Measurements from ENCODE around the gene PLEKHM2. TPM values are rescaled to one million over a fixed set of nuclear protein-coding genes. Genes with fewer than 3 reads are reported as not detected.
A peak's percentile ranks its signal among the peaks of the same experiment; 100 is the strongest.

The PLEKHM2 gene
- total RNA-seq, 8 experiments from 2014 or later: 23.7 to 45.7 (median 33.4) TPM

DNA sequence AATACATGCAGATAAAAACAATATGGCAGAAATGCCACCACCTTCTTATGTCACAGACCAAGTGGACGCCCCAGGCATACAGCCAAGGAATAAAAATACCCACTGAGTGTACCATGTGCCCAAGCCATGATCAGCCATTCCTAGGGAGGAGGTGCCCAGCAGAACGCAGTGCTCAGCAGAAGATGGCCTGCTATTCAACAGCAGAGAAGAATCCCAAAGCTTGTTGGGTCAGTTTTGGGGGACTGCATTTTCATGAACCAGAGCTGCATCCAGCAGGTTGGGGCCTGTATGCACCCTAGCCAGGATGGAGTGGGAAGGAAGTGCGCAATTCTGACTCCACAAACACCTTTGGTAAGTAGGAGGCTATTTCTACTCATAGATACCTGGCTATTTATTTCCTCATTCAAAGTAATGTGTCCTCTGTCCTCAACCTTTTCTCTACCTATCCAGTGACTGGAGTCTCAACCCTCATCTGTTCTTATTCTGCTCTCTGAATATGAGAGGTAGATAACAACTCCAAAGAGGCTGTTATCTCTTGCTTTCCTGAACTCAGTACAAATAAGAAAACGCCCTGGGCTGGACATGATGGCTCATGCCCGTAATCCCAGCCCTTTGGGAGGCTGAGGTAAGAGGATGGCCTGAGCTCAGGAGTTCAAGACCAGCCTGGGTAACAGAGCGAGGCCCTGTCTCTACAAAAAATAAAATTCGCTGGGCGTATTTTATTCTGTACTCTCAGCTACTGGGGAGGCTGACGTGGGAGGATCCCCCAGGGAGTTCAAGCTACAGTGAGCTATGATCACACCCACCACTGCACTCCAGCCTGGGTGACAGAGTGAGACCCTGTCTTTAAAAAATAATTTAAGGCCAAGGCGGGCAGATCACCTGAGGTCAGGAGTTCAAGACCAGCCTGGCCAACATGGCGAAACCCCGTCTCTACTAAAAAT is 2.5 kb upstream of the PLEKHM2 start:
- Histone ChIP-seq H3K4me1 (replicated peaks in 1 of 2) (peaks cover 8 to 14% of the 10 kb centered on the region in 2 donors), H3K27ac (no peak overlapping the region), H3K4me3 (no peak overlapping the region)
- in situ Hi-C loops (cut with MboI; ENCODE audit: low pct_unique_long_range_greater_than_20kb in 2 of 9, low sequenced_read_pairs in 9 of 9, unreplicated experiment in 9 of 9): no loop called here
- WGBS, 10 experiments: 73 to 100% (median 91%) methylated on average over 2 to 11 of the region's 12 CpGs; no CpG with 5 or more reads in 1 of the 10 experiments
- ATAC-seq (replicated peaks in 6 of 8): peak in 1 of 8 experiments; percentile 2

GRCh38 chr1:15682936-15683341 is 1.2 kb upstream of the PLEKHM2 start:
- no peak overlapping the region for H3K27ac ChIP-seq

DNA sequence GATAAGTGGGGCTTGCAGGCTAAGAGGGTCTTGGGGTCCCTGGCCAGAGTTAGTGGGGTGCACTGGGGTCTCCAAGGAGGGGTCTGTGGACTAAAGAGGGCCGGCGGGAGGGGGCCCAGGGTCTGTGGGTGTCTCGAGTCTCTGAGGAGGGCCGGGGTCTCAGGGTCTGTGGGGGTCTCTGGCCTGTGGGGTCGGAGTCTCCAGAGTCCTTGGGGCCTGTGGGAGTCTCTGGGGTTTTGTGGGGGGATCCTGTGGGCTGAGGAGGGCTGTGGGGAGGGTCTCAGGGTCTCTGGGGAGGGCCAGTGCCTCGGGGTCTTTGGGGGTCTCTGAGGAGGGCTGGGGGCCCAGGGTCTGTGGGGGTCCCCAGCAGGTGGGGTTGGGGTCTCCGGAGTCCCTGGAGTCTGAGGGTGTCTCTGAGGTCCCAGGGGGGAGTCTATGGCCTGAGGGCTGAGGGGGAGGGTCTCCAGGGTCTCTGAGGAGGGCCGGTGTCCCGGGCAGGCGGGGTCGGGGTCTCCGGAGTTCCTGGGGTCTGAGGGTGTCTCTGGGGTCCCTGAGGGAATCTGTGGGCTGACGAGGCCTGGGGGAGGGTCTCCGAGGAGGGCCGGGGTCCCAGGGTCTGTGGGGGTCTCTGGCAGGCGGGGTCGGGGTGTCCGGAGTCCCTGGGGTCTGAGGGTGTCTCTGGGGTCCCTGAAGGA is 628 bp upstream of the PLEKHM2 start:
- WGBS, 10 experiments: no CpG with 5 or more reads among the region's 18 CpGs
- peak overlapping the region; percentile 54 to 95 (median 87) for H3K4me3 ChIP-seq
- ATAC-seq (replicated peaks in 6 of 8): peak in 2 of 8 experiments; percentile 18 to 20
- in situ Hi-C loops (cut with MboI; ENCODE audit: low pct_unique_long_range_greater_than_20kb in 2 of 9, low sequenced_read_pairs in 9 of 9, unreplicated experiment in 9 of 9): no loop called here
- peak overlapping the region; percentile 74 to 90 for H3K27ac ChIP-seq
- H3K4me1 ChIP-seq (replicated peaks in 1 of 2): peaks cover 8 to 14% of the 10 kb centered on the region in 2 donors

More at GRCh38 chr1:15682936-15683341, 1.2 kb upstream of the PLEKHM2 start:
- 70 to 100% (median 90%) methylated on average over 1 to 2 of the region's 4 CpGs; no CpG with 5 or more reads in 6 of the 10 experiments for WGBS, 10 experiments
- peak in 1 of 8 experiments; percentile 3 for ATAC-seq (replicated peaks in 6 of 8)
- Histone ChIP-seq H3K4me3 (no peak overlapping the region), H3K4me1 (replicated peaks in 1 of 2) (peaks cover 8 to 14% of the 10 kb centered on the region in 2 donors)
- in situ Hi-C loops (cut with MboI; ENCODE audit: low pct_unique_long_range_greater_than_20kb in 2 of 9, low sequenced_read_pairs in 9 of 9, unreplicated experiment in 9 of 9): no loop called here

- Histone ChIP-seq H3K4me3 (peak overlapping the region; percentile 54 to 95 (median 87)), H3K4me1 (replicated peaks in 1 of 2) (peaks cover 8 to 14% of the 10 kb centered on the region in 2 donors), H3K27ac (peak overlapping the region; percentile 74 to 90)
- in situ Hi-C loops (cut with MboI; ENCODE audit: low pct_unique_long_range_greater_than_20kb in 2 of 9, low sequenced_read_pairs in 9 of 9, unreplicated experiment in 9 of 9): no loop called here
- ATAC-seq (replicated peaks in 6 of 8): peak; percentile 5 to 73 (median 66)
- WGBS, 10 experiments: 0 to 40% (median 0%) methylated on average over 1 to 5 of the region's 72 CpGs; no CpG with 5 or more reads in 3 of the 10 experiments
Observed at GRCh38 chr1:15684468-15685291, 560 bp downstream of the PLEKHM2 start.

- H3K4me3 ChIP-seq: peak overlapping the region in 4 of 5 donors; percentile 54 to 94 (median 86)
- H3K27ac ChIP-seq: no peak overlapping the region
- no peak for ATAC-seq (replicated peaks in 6 of 8)
- peaks cover 8 to 14% of the 10 kb centered on the region in 2 donors for H3K4me1 ChIP-seq (replicated peaks in 1 of 2)
- in situ Hi-C loops (cut with MboI; ENCODE audit: low pct_unique_long_range_greater_than_20kb in 2 of 9, low sequenced_read_pairs in 9 of 9, unreplicated experiment in 9 of 9): no loop called here
- WGBS, 10 experiments: 10 to 96% (median 76%) methylated on average over 1 to 4 of the region's 4 CpGs
Observed at GRCh38 chr1:15685820-15686219, 1.7 kb downstream of the PLEKHM2 start.

GRCh38 chr1:15687446-15687845 is 3.3 kb downstream of the PLEKHM2 start:
- H3K27ac ChIP-seq: no peak overlapping the region
- in situ Hi-C loops (cut with MboI; ENCODE audit: low pct_unique_long_range_greater_than_20kb in 2 of 9, low sequenced_read_pairs in 9 of 9, unreplicated experiment in 9 of 9): no loop called here
- H3K4me1 ChIP-seq (replicated peaks in 1 of 2): peaks cover 8 to 14% of the 10 kb centered on the region in 2 donors
- H3K4me3 ChIP-seq: no peak overlapping the region
- WGBS, 10 experiments: 57 to 100% (median 98%) methylated on average over 1 to 2 of the region's 2 CpGs; no CpG with 5 or more reads in 2 of the 10 experiments
- no peak for ATAC-seq (replicated peaks in 6 of 8)

DNA sequence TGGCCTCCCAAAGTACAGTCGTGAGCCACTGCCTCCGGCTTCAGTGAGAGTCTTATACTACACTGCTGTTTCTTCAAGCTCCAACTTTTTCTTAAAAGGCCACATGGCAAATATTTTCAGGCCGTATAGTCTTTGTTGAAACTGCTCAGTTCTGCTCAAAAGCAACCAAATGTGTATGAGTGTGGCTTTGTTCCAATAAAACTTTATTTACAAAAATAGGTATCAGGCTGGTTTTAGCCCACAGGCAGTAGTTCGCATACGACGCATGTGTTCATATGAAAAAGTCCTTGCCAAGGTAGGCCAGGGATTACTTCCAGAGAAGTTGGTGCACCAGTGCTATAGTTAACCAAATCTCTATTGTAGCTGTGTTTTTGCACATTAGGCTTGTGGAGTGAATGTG is 6.2 kb downstream of the PLEKHM2 start:
- Histone ChIP-seq H3K4me1 (replicated peaks in 1 of 2) (peaks cover 7 to 8% of the 10 kb centered on the region in 2 donors), H3K27ac (no peak overlapping the region), H3K4me3 (no peak overlapping the region)
- WGBS, 10 experiments: 82 to 100% (median 100%) methylated on average over 1 to 6 of the region's 6 CpGs; no CpG with 5 or more reads in 1 of the 10 experiments
- ATAC-seq (replicated peaks in 6 of 8): no peak
- in situ Hi-C loops (cut with MboI; ENCODE audit: low pct_unique_long_range_greater_than_20kb in 2 of 9, low sequenced_read_pairs in 9 of 9, unreplicated experiment in 9 of 9): no loop called here

GRCh38 chr1:15691434-15692032 is 7.4 kb downstream of the PLEKHM2 start:
- ATAC-seq (replicated peaks in 6 of 8): peak in 3 of 8 experiments; percentile 30 to 72 (median 52)
- no peaks in the 10 kb centered on the region for H3K4me1 ChIP-seq (replicated peaks in 1 of 2)
- H3K27ac ChIP-seq: no peak overlapping the region
- in situ Hi-C loops (cut with MboI; ENCODE audit: low pct_unique_long_range_greater_than_20kb in 2 of 9, low sequenced_read_pairs in 9 of 9, unreplicated experiment in 9 of 9): no loop called here
- 40 to 100% (median 91%) methylated on average over 2 to 9 of the region's 11 CpGs; no CpG with 5 or more reads in 3 of the 10 experiments for WGBS, 10 experiments
- H3K4me3 ChIP-seq: no peak overlapping the region

DNA sequence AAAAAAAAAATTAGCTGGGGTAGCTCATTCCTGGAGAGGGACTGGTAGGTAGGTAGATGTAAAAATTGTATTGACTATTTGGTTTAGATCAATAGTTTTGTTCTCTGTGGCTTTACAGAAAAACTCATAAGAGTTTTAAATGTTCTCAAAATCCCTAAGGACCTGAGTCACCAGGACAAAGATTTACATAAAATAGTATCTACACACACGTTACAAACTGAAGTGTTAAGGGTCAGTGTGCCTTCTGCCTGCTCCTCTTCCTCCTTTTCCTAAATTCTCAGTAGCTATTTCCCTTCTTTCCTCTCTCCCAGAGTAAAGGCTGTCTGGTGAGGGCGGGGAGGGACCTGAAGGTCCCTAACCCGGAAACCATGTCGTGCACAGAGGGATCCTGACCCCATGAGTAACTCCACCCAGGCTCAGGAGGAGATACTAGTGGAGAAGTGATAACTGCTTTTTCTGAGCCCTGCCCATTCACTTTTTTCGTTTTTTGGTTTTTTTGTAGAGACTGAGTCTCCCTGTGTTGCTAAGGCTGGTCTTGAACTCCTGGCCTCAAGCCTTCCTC is 8.1 kb downstream of the PLEKHM2 start:
- Histone ChIP-seq H3K4me1 (replicated peaks in 1 of 2) (no peaks in the 10 kb centered on the region), H3K4me3 (no peak overlapping the region), H3K27ac (no peak overlapping the region)
- ATAC-seq (replicated peaks in 6 of 8): peak in 2 of 8 experiments; percentile 39 to 56
- 50 to 100% (median 90%) methylated on average over 1 to 5 of the region's 5 CpGs for WGBS, 10 experiments
- in situ Hi-C loops (cut with MboI; ENCODE audit: low pct_unique_long_range_greater_than_20kb in 2 of 9, low sequenced_read_pairs in 9 of 9, unreplicated experiment in 9 of 9): no loop called here

GRCh38 chr1:15693371-15693770 is 9.3 kb downstream of the PLEKHM2 start:
- ATAC-seq (replicated peaks in 6 of 8): no peak

DNA sequence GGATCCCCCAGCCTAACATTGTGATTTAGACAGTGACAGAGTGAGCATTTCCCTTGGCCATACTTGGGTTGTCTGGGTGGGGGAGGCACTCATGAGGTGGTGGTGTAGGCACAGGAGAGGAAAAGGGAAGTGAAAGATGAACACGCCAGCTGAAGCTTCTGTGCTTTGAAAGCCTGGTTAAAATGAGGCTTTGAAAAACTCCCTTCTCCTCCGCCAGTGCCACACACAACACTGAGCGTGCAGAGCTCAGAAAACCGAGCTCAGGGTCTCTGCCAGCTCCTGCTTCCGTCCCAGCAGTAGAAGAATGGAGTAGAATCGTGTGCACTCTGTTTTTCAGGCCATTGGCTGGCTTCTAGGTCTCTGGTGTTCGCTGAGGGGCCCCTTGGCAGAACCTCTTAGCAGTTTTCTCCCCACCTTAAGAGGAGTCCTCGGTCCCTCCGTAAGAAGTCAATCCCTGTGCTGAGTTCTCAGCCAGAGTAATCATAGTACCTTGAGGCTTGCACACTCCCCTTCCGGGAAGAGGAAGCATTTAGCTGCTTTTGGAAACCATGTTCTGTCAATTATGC is 12.9 kb downstream of the PLEKHM2 start:
- no peak overlapping the region for H3K27ac ChIP-seq
- no peak overlapping the region for H3K4me3 ChIP-seq
- WGBS, 10 experiments: 0 to 92% (median 72%) methylated on average over 2 to 9 of the region's 10 CpGs

More at GRCh38 chr1:15693371-15693770, 9.3 kb downstream of the PLEKHM2 start:
- H3K27ac ChIP-seq: no peak overlapping the region
- in situ Hi-C loops (cut with MboI; ENCODE audit: low pct_unique_long_range_greater_than_20kb in 2 of 9, low sequenced_read_pairs in 9 of 9, unreplicated experiment in 9 of 9): no loop called here
- WGBS, 10 experiments: 57 to 93% (median 80%) methylated on average over 1 to 5 of the region's 5 CpGs; no CpG with 5 or more reads in 4 of the 10 experiments
- no peaks in the 10 kb centered on the region for H3K4me1 ChIP-seq (replicated peaks in 1 of 2)
- H3K4me3 ChIP-seq: no peak overlapping the region

More for the DNA sequence above, 12.9 kb downstream of the PLEKHM2 start:
- in situ Hi-C loops (cut with MboI; ENCODE audit: low pct_unique_long_range_greater_than_20kb in 2 of 9, low sequenced_read_pairs in 9 of 9, unreplicated experiment in 9 of 9): no loop called here
- H3K4me1 ChIP-seq (replicated peaks in 1 of 2): no peaks in the 10 kb centered on the region
- ATAC-seq (replicated peaks in 6 of 8): peak in 1 of 8 experiments; percentile 37
